HepG2 (cell line): ENCODE results near the gene CEP78. TPM values are rescaled to one million over a fixed set of nuclear protein-coding genes. Genes with fewer than 3 reads are reported as not detected.
A peak's percentile ranks its signal among the peaks of the same experiment; 100 is the strongest.

Experiments
- ERF ChIP-seq: IDR thresholded peaks from 2 replicates; pipeline ENCODE4 v1.6.1; 2018; ENCODE audit warnings: missing biosample characterization, missing genetic modification reagents
- HNF1A ChIP-seq, 2 experiments: sonication (generic) in 1 of 2; formaldehyde crosslinking in 1 of 2; IDR thresholded peaks; 2 replicates each; pipeline versions ENCODE4 v1.4.0 to v1.6.1; 2016 to 2020; ENCODE audit warnings: borderline replicate concordance in 1 of 2, low read depth in 1 of 2, mild to moderate bottlenecking in 1 of 2, missing genetic modification reagents in 1 of 2
- MAFK ChIP-seq, 2 experiments: IDR thresholded peaks in 1 of 2; conservative IDR thresholded peaks in 1 of 2; 2 replicates each; pipeline ENCODE4 v1.6.1; 2011; ENCODE audit warnings: improper control_type of control experiment in 2 of 2, low read length in 2 of 2
- PAF1 ChIP-seq: IDR thresholded peaks from 2 replicates; pipeline ENCODE4 v1.6.1; 2016; ENCODE audit warnings: missing genetic modification reagents, missing compliant biosample characterization
- PHF21A ChIP-seq: sonication (generic); formaldehyde crosslinking; IDR thresholded peaks from 2 replicates; pipeline ENCODE4 v1.5.0; 2020; ENCODE audit warnings: mild to moderate bottlenecking, missing genetic modification reagents
- POLR2G ChIP-seq: fragments of 200-400 bp; formaldehyde crosslinking; IDR thresholded peaks from 2 replicates; pipeline ENCODE4 v1.6.1; 2018; ENCODE audit warnings: mild to moderate bottlenecking, low read depth, low read length, moderate library complexity
- RARA ChIP-seq: IDR thresholded peaks from 2 replicates; pipeline ENCODE4 v1.6.1; 2016; ENCODE audit warnings: missing genetic modification reagents, missing compliant biosample characterization
- RBFOX2 ChIP-seq: fragments of 200-400 bp; formaldehyde crosslinking; IDR thresholded peaks from 2 replicates; pipeline ENCODE4 v1.6.1; 2017; ENCODE audit warnings: low read depth, mild to moderate bottlenecking, low read length
- RBM22 ChIP-seq: fragments of 200-400 bp; formaldehyde crosslinking; optimal IDR thresholded peaks from 2 replicates; pipeline ENCODE3; 2017; ENCODE audit warnings: mild to moderate bottlenecking, low read length, moderate library complexity
- RCOR2 ChIP-seq: IDR thresholded peaks from 2 replicates; pipeline ENCODE4 v1.6.1; 2016; ENCODE audit warnings: missing biosample characterization, missing genetic modification reagents
- SSRP1 ChIP-seq: IDR thresholded peaks from 2 replicates; pipeline ENCODE4 v1.6.1; 2016; ENCODE audit warnings: control low read depth
- TOE1 ChIP-seq: sonication (generic); formaldehyde crosslinking; IDR thresholded peaks from 2 replicates; pipeline ENCODE4 v1.4.0; 2020; ENCODE audit warnings: mild to moderate bottlenecking, missing genetic modification reagents
- ZFP1 ChIP-seq: IDR thresholded peaks from 2 replicates; pipeline ENCODE4 v1.6.1; 2016
- ZNF234 ChIP-seq: sonication (generic); formaldehyde crosslinking; conservative IDR thresholded peaks from 2 replicates; pipeline ENCODE4 v1.5.1; 2020; ENCODE audit warnings: mild to moderate bottlenecking, missing genetic modification reagents
- ZNF878 ChIP-seq: sonication (generic); formaldehyde crosslinking; IDR thresholded peaks from 2 replicates; pipeline ENCODE4 v1.8.1; 2023; ENCODE audit warnings: mild to moderate bottlenecking, missing genetic modification reagents, moderate library complexity
- ZSCAN22 ChIP-seq: sonication (generic); formaldehyde crosslinking; IDR thresholded peaks from 2 replicates; pipeline ENCODE4 v1.4.0; 2020; ENCODE audit warnings: mild to moderate bottlenecking, missing genetic modification reagents
- ZSCAN25 ChIP-seq: sonication (generic); formaldehyde crosslinking; IDR thresholded peaks from 2 replicates; pipeline ENCODE4 v1.8.0; 2022; ENCODE audit warnings: mild to moderate bottlenecking, missing genetic modification reagents
- polyA plus RNA-seq, 8 experiments: library from polyadenylated mRNA; depleted of rRNA in 3 of 8; stranded (reverse) in 7 of 8; unstranded in 1 of 8; fragments of >200 nt; fragmentation: Illumina TruSeq in 4 of 8; extraction: Trizol in 4 of 8; gene quantifications; 2 replicates each; pipeline versions ENCODE4 v1.2.1 to v1.2.3, GENCODE V29; 2011 to 2016; ENCODE audit warnings: low read depth in 4 of 8, missing spikeins in 1 of 8, mixed read lengths in 1 of 8; ENCODE audit not compliant: insufficient read depth in 1 of 8
- total RNA-seq, 5 experiments: library from RNA; depleted of rRNA; stranded (reverse); fragments of >200 nt; fragmentation: Illumina TruSeq; extraction: Trizol; gene quantifications; 2 replicates each; pipeline ENCODE4 v1.2.3, GENCODE V29; 2016; ENCODE audit warnings: low read depth in 1 of 5
- TF ChIP-seq, protein P1 (sequence below): sonication (generic); formaldehyde crosslinking; IDR thresholded peaks from 2 replicates; pipeline ENCODE4 v1.8.0; 2022; ENCODE audit warnings: missing genetic modification reagents, mild to moderate bottlenecking, borderline replicate concordance
- TF ChIP-seq, protein P2 (sequence below): sonication (generic); formaldehyde crosslinking; IDR thresholded peaks from 2 replicates; pipeline ENCODE4 v1.5.1; 2020; ENCODE audit warnings: missing genetic modification reagents, mild to moderate bottlenecking, borderline replicate concordance
- TF ChIP-seq, protein P3 (sequence below): sonication (generic); formaldehyde crosslinking; IDR thresholded peaks from 2 replicates; pipeline ENCODE4 v1.4.0; 2020; ENCODE audit warnings: mild to moderate bottlenecking, missing genetic modification reagents

The CEP78 gene
- total and polyA plus RNA-seq, 2 of the 13 experiments (the other 11 are each of a cell fraction or from before 2014, with no cell fraction given), result 5.1 to 30.8 TPM

DNA sequence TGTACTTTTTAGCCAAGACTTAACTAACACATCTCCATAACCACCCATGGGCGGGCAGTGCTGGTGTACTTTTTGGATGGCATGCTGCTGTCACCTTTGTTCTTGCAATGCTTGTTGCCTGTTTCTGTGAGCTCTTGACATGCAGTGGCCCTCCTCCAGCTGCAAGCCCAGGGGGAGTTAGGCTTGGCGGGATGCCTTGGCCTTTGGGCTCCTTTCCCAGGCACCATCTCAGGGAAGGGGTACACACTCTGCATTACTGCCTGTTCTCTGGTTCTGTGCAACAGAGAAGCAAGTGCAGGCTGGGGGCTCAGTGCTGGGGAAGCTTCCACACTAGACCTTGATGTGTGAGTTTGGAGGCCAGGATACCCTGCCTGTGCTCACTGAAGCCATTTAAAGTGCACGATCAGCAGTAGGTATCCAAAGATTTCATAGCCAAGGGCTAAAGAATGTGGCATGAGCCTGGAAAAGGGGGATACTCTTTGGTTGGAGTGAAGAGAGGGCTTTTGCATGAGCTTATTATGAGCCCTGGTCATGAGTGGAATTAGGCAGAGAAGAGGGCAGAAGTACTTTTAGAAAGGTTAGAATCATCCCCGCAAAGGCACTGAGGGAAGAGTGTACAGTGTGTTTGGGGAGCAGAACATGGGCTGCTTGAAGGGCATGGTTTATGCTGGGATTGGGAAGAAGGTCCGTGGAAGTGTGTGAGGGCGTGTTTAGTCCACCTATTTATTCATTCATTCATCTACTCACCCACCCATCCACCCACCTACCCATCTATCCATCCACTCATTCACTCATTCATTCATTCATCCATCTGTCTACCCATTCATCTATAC, 83.5 kb downstream of the CEP78 start (continued):
- TF ChIP-seq ERF (CRISPR knock-in tag) (no peak), PHF21A (CRISPR knock-in tag) (no peak), RCOR2 (no peak), SSRP1 (peak; percentile 83; the same call in 1 of the 2 replicates), TOE1 (CRISPR knock-in tag) (no peak), ZSCAN22 (CRISPR knock-in tag) (no peak), PAF1 (CRISPR knock-in tag) (peak; percentile 46; the same call in 1 of the 2 replicates), ZSCAN25 (no peak), ZNF234 (CRISPR knock-in tag) (no peak), RBM22 (peak; percentile 86), RBFOX2 (0 out of 2 replicates have a peak, but pooled peaks have one; percentile 9), MAFK (conservative IDR thresholded peaks at IDR 0.05 in 1 of 2, IDR thresholded peaks at IDR 0.05 in 1 of 2; ENCODE audit: low read length in 2 of 2) (peak; percentile 68 to 77), HNF1A (IDR thresholded peaks at IDR 0.05; ENCODE audit: low read depth) (no peak), HNF1A (CRISPR knock-in tag; IDR thresholded peaks at IDR 0.05; ENCODE audit: borderline replicate concordance) (no peak), ZNF878 (no peak), POLR2G (peak; percentile 50), ZFP1 (CRISPR knock-in tag) (no peak), RARA (CRISPR knock-in tag) (no peak)
- TF ChIP-seq, protein P1, sequence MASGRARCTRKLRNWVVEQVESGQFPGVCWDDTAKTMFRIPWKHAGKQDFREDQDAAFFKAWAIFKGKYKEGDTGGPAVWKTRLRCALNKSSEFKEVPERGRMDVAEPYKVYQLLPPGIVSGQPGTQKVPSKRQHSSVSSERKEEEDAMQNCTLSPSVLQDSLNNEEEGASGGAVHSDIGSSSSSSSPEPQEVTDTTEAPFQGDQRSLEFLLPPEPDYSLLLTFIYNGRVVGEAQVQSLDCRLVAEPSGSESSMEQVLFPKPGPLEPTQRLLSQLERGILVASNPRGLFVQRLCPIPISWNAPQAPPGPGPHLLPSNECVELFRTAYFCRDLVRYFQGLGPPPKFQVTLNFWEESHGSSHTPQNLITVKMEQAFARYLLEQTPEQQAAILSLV (CRISPR knock-in tag), result no peak
- TF ChIP-seq, protein P2, sequence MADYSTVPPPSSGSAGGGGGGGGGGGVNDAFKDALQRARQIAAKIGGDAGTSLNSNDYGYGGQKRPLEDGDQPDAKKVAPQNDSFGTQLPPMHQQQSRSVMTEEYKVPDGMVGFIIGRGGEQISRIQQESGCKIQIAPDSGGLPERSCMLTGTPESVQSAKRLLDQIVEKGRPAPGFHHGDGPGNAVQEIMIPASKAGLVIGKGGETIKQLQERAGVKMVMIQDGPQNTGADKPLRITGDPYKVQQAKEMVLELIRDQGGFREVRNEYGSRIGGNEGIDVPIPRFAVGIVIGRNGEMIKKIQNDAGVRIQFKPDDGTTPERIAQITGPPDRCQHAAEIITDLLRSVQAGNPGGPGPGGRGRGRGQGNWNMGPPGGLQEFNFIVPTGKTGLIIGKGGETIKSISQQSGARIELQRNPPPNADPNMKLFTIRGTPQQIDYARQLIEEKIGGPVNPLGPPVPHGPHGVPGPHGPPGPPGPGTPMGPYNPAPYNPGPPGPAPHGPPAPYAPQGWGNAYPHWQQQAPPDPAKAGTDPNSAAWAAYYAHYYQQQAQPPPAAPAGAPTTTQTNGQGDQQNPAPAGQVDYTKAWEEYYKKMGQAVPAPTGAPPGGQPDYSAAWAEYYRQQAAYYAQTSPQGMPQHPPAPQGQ (CRISPR knock-in tag), result no peak
- TF ChIP-seq, protein P3, sequence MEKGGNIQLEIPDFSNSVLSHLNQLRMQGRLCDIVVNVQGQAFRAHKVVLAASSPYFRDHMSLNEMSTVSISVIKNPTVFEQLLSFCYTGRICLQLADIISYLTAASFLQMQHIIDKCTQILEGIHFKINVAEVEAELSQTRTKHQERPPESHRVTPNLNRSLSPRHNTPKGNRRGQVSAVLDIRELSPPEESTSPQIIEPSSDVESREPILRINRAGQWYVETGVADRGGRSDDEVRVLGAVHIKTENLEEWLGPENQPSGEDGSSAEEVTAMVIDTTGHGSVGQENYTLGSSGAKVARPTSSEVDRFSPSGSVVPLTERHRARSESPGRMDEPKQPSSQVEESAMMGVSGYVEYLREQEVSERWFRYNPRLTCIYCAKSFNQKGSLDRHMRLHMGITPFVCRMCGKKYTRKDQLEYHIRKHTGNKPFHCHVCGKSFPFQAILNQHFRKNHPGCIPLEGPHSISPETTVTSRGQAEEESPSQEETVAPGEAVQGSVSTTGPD (CRISPR knock-in tag), result no peak
